Measurements from ENCODE around the gene ARMCX6.
"Not testable (repeated sequence)": the region's sequence is repeated elsewhere in the genome, so short reads cannot be mapped to it uniquely, and the experiment has no call there.

DNA sequence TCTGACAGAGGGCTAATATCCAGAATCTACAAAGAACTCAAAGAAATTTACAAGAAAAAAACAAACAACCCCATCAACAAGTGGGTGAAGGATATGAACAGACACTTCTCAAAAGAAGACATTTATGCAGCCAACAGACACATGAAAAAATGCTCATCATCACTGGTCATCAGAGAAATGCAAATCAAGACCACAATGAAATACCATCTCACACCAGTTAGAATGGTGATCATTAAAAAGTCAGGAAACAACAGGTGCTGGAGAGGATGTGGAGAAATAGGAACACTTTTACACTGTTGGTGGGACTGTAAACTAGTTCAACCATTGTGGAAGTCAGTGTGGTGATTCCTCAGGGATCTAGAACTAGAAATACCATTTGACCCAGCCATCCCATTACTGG, 29.9 kb upstream of the ARMCX6 start:
- TF ChIP-seq, protein P1, sequence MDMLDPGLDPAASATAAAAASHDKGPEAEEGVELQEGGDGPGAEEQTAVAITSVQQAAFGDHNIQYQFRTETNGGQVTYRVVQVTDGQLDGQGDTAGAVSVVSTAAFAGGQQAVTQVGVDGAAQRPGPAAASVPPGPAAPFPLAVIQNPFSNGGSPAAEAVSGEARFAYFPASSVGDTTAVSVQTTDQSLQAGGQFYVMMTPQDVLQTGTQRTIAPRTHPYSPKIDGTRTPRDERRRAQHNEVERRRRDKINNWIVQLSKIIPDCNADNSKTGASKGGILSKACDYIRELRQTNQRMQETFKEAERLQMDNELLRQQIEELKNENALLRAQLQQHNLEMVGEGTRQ (IDR thresholded peaks at IDR 0.05; ENCODE audit: borderline replicate concordance, low read depth, low read length), result not testable (repeated sequence)
- TF ChIP-seq, protein P2, sequence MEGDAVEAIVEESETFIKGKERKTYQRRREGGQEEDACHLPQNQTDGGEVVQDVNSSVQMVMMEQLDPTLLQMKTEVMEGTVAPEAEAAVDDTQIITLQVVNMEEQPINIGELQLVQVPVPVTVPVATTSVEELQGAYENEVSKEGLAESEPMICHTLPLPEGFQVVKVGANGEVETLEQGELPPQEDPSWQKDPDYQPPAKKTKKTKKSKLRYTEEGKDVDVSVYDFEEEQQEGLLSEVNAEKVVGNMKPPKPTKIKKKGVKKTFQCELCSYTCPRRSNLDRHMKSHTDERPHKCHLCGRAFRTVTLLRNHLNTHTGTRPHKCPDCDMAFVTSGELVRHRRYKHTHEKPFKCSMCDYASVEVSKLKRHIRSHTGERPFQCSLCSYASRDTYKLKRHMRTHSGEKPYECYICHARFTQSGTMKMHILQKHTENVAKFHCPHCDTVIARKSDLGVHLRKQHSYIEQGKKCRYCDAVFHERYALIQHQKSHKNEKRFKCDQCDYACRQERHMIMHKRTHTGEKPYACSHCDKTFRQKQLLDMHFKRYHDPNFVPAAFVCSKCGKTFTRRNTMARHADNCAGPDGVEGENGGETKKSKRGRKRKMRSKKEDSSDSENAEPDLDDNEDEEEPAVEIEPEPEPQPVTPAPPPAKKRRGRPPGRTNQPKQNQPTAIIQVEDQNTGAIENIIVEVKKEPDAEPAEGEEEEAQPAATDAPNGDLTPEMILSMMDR (IDR thresholded peaks at IDR 0.05), result not testable (repeated sequence)
- TF ChIP-seq, protein P3, sequence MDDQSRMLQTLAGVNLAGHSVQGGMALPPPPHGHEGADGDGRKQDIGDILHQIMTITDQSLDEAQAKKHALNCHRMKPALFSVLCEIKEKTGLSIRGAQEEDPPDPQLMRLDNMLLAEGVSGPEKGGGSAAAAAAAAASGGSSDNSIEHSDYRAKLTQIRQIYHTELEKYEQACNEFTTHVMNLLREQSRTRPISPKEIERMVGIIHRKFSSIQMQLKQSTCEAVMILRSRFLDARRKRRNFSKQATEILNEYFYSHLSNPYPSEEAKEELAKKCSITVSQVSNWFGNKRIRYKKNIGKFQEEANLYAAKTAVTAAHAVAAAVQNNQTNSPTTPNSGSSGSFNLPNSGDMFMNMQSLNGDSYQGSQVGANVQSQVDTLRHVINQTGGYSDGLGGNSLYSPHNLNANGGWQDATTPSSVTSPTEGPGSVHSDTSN (IDR thresholded peaks at IDR 0.05), result not testable (repeated sequence)
- TF ChIP-seq GABPA (IDR thresholded peaks at IDR 0.05; ENCODE audit: low read depth); EP300 (IDR thresholded peaks at IDR 0.05; ENCODE audit: borderline replicate concordance in 1 of 2, low read depth in 1 of 2, low read length in 1 of 2); RAD21 (IDR thresholded peaks at IDR 0.05; ENCODE audit: low read length); FOSL2 (IDR thresholded peaks at IDR 0.05; ENCODE audit: borderline replicate concordance, low read depth); FOXJ3 (CRISPR knock-in tag; IDR thresholded peaks at IDR 0.05); EZH2phosphoT487 (IDR thresholded peaks at IDR 0.05; ENCODE audit: borderline replicate concordance, low read depth): not testable (repeated sequence)
- TF ChIP-seq, protein P4, sequence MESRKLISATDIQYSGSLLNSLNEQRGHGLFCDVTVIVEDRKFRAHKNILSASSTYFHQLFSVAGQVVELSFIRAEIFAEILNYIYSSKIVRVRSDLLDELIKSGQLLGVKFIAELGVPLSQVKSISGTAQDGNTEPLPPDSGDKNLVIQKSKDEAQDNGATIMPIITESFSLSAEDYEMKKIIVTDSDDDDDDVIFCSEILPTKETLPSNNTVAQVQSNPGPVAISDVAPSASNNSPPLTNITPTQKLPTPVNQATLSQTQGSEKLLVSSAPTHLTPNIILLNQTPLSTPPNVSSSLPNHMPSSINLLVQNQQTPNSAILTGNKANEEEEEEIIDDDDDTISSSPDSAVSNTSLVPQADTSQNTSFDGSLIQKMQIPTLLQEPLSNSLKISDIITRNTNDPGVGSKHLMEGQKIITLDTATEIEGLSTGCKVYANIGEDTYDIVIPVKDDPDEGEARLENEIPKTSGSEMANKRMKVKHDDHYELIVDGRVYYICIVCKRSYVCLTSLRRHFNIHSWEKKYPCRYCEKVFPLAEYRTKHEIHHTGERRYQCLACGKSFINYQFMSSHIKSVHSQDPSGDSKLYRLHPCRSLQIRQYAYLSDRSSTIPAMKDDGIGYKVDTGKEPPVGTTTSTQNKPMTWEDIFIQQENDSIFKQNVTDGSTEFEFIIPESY (IDR thresholded peaks at IDR 0.05; ENCODE audit: borderline replicate concordance, low read depth), result not testable (repeated sequence)

Measured in SK-N-SH (cell line).